H1 (cell line): ENCODE data around the gene CLBA1.

Source experiments
- CBX5 ChIP-seq: fragments of 300-800, 300-1000 bp; sonication (generic); IDR thresholded peaks from 2 replicates; pipeline ENCODE4 v1.7.1; 2016; ENCODE audit warnings: antibody characterized with exemption, low read length, low read depth
- CTCF ChIP-seq, 3 experiments: IDR thresholded peaks; 1 replicate in 2 of 3; 2 replicates in 1 of 3; pipeline versions ENCODE4 v1.5.1 to v1.6.1; 2011; ENCODE audit warnings: low read length in 3 of 3, mild to moderate bottlenecking in 3 of 3, inconsistent platforms in 2 of 3, low read depth in 1 of 3, moderate library complexity in 1 of 3; ENCODE audit not compliant: insufficient read depth in 1 of 3; ENCODE audit errors: control extremely low read depth in 1 of 3
- EZH2 ChIP-seq: fragments of 200-600 bp; sonication (generic); IDR thresholded peaks from 2 replicates; pipeline ENCODE4 v1.7.1; 2012; ENCODE audit warnings: low read depth, mild to moderate bottlenecking, moderate library complexity, low read length, inconsistent platforms; ENCODE audit not compliant: severe bottlenecking
- POLR2AphosphoS5 ChIP-seq: IDR thresholded peaks from 2 replicates; pipeline ENCODE4 v1.6.1; 2011; ENCODE audit warnings: low read depth, low read length
- RAD21 ChIP-seq, 2 experiments: IDR thresholded peaks in 1 of 2; conservative IDR thresholded peaks in 1 of 2; 2 replicates each; pipeline ENCODE4 v1.6.1; 2011; ENCODE audit warnings: low read depth in 2 of 2, low read length in 2 of 2, improper control_type of control experiment in 1 of 2, inconsistent platforms in 1 of 2, mild to moderate bottlenecking in 1 of 2, moderate library complexity in 1 of 2
- TCF12 ChIP-seq: IDR thresholded peaks from 2 replicates; pipeline ENCODE4 v1.6.1; 2011; ENCODE audit warnings: low read depth, mild to moderate bottlenecking, low read length

- TF ChIP-seq CTCF (IDR thresholded peaks at IDR 0.05; ENCODE audit: control extremely low read depth in 1 of 3, insufficient read depth in 1 of 3, low read depth in 1 of 3, low read length in 3 of 3) (no peak), CBX5 (no peak), EZH2 (no peak), POLR2AphosphoS5 (no peak), TCF12 (no peak), RAD21 (IDR thresholded peaks at IDR 0.05 in 1 of 2, conservative IDR thresholded peaks at IDR 0.05 in 1 of 2; ENCODE audit: low read depth in 2 of 2, low read length in 2 of 2) (no peak)
These were observed 44.6 kb downstream of the CLBA1 start for GRCh38 chr14:105030194-105030593.
